Stimulated activated memory B cell treated with anti-CD40 and anti-IgM and Interleukin-4, amounts not matched to agents 10 μg/mL and 1 μg/mL and 100 μg/mL, for 72 hours (primary cell): ENCODE measurements around the gene WIPF3.
"Not testable (repeated sequence)": the region's sequence is repeated elsewhere in the genome, so short reads cannot be mapped to it uniquely, and the experiment has no call there.

Experiments used
- ATAC-seq: fragments of 150-1000 bp; cut with Tn5 transposase; 2 replicates; pipeline ENCODE4 v1.10.0; 2021
- H3K27ac Mint-ChIP-seq: one replicate; pipeline ENCODE4 v1.8.0; 2022; ENCODE audit warnings: mild to moderate bottlenecking, mixed read lengths
- H3K27me3 Mint-ChIP-seq: one replicate; pipeline ENCODE4 v1.8.0; 2022; ENCODE audit warnings: mixed read lengths
- H3K36me3 Mint-ChIP-seq: one replicate; pipeline ENCODE4 v1.8.0; 2022; ENCODE audit warnings: mixed read lengths
- H3K4me1 Mint-ChIP-seq: one replicate; pipeline ENCODE4 v1.8.0; 2022; ENCODE audit warnings: mixed read lengths
- H3K4me3 Mint-ChIP-seq: one replicate; pipeline ENCODE4 v1.8.0; 2022; ENCODE audit warnings: mild to moderate bottlenecking, moderate library complexity, mixed read lengths
- H3K9me3 Mint-ChIP-seq: one replicate; pipeline ENCODE4 v1.8.0; 2022; ENCODE audit warnings: mixed read lengths

The WIPF3 gene

GRCh38 chr7:29877196-29877595, 70.9 kb downstream of the WIPF3 start:
- peaks cover 8% of the 10 kb centered on the region for H3K27me3 Mint-ChIP-seq
- peaks cover 6% of the 10 kb centered on the region for H3K4me1 Mint-ChIP-seq
- no peak overlapping the region for H3K4me3 Mint-ChIP-seq
- H3K27ac Mint-ChIP-seq: no peak overlapping the region
- no peaks in the 10 kb centered on the region for H3K36me3 Mint-ChIP-seq
- no peak for ATAC-seq
- H3K9me3 Mint-ChIP-seq: no peaks in the 10 kb centered on the region

GRCh38 chr7:29878081-29878688, 71.9 kb downstream of the WIPF3 start:
- no peak for ATAC-seq

GRCh38 chr7:29879609-29880008, 73.3 kb downstream of the WIPF3 start:
- peaks cover 6% of the 10 kb centered on the region for H3K4me1 Mint-ChIP-seq
- H3K4me3 Mint-ChIP-seq: no peak overlapping the region
- H3K27me3 Mint-ChIP-seq: peaks cover 24% of the 10 kb centered on the region
- no peak overlapping the region for H3K27ac Mint-ChIP-seq
- no peaks in the 10 kb centered on the region for H3K36me3 Mint-ChIP-seq
- no peaks in the 10 kb centered on the region for H3K9me3 Mint-ChIP-seq
- no peak for ATAC-seq

More at GRCh38 chr7:29878081-29878688, 71.9 kb downstream of the WIPF3 start:
- Mint-ChIP-seq H3K27me3 (peaks cover 15% of the 10 kb centered on the region), H3K4me3 (no peak overlapping the region), H3K9me3 (no peaks in the 10 kb centered on the region), H3K4me1 (peaks cover 6% of the 10 kb centered on the region), H3K27ac (no peak overlapping the region), H3K36me3 (no peaks in the 10 kb centered on the region)

- Mint-ChIP-seq H3K9me3 (no peaks in the 10 kb centered on the region), H3K27ac (no peak overlapping the region), H3K36me3 (no peaks in the 10 kb centered on the region), H3K4me1 (peaks cover 6% of the 10 kb centered on the region), H3K4me3 (no peak overlapping the region), H3K27me3 (peaks cover 25% of the 10 kb centered on the region)
- ATAC-seq: no peak
These were observed 75.4 kb downstream of the WIPF3 start for GRCh38 chr7:29881724-29882123.

GRCh38 chr7:29882481-29882880, 76.2 kb downstream of the WIPF3 start:
- H3K27ac Mint-ChIP-seq: no peak overlapping the region
- H3K36me3 Mint-ChIP-seq: no peaks in the 10 kb centered on the region
- no peaks in the 10 kb centered on the region for H3K9me3 Mint-ChIP-seq
- ATAC-seq: no peak
- H3K4me1 Mint-ChIP-seq: peaks cover 6% of the 10 kb centered on the region
- no peak overlapping the region for H3K4me3 Mint-ChIP-seq
- H3K27me3 Mint-ChIP-seq: peaks cover 25% of the 10 kb centered on the region

- Mint-ChIP-seq H3K4me1 (no peaks in the 10 kb centered on the region), H3K36me3 (no peaks in the 10 kb centered on the region), H3K9me3 (no peaks in the 10 kb centered on the region), H3K27ac (no peak overlapping the region), H3K4me3 (peak overlapping the region; percentile 40), H3K27me3 (peaks cover 25% of the 10 kb centered on the region)
- peak; percentile 21 for ATAC-seq
These were observed 77.4 kb downstream of the WIPF3 start for GRCh38 chr7:29883462-29884398.

- H3K36me3 Mint-ChIP-seq: no peaks in the 10 kb centered on the region
- peak overlapping the region; percentile 21 for H3K4me3 Mint-ChIP-seq
- H3K4me1 Mint-ChIP-seq: no peaks in the 10 kb centered on the region
- ATAC-seq: no peak
- no peaks in the 10 kb centered on the region for H3K9me3 Mint-ChIP-seq
- peaks cover 25% of the 10 kb centered on the region for H3K27me3 Mint-ChIP-seq
- no peak overlapping the region for H3K27ac Mint-ChIP-seq
These were observed 78.3 kb downstream of the WIPF3 start for GRCh38 chr7:29884399-29885272.

GRCh38 chr7:29885626-29886025, 79.3 kb downstream of the WIPF3 start:
- no peak for ATAC-seq
- H3K27me3 Mint-ChIP-seq: peaks cover 34% of the 10 kb centered on the region
- H3K9me3 Mint-ChIP-seq: no peaks in the 10 kb centered on the region
- H3K4me1 Mint-ChIP-seq: no peaks in the 10 kb centered on the region
- no peaks in the 10 kb centered on the region for H3K36me3 Mint-ChIP-seq
- H3K4me3 Mint-ChIP-seq: no peak overlapping the region
- no peak overlapping the region for H3K27ac Mint-ChIP-seq

- Mint-ChIP-seq H3K27me3 (peaks cover 34% of the 10 kb centered on the region), H3K4me1 (no peaks in the 10 kb centered on the region), H3K36me3 (no peaks in the 10 kb centered on the region), H3K9me3 (no peaks in the 10 kb centered on the region), H3K4me3 (no peak overlapping the region), H3K27ac (no peak overlapping the region)
- ATAC-seq: no peak
These were observed 80.5 kb downstream of the WIPF3 start for GRCh38 chr7:29886827-29887226.

- Mint-ChIP-seq H3K27me3 (peaks cover 29% of the 10 kb centered on the region), H3K9me3 (no peaks in the 10 kb centered on the region), H3K36me3 (no peaks in the 10 kb centered on the region), H3K27ac (no peak overlapping the region), H3K4me1 (no peaks in the 10 kb centered on the region), H3K4me3 (no peak overlapping the region)
- no peak for ATAC-seq
These were observed 81.7 kb downstream of the WIPF3 start for GRCh38 chr7:29888006-29888405.

GRCh38 chr7:29889288-29889687, 83.0 kb downstream of the WIPF3 start:
- no peak overlapping the region for H3K27ac Mint-ChIP-seq
- no peak for ATAC-seq
- H3K4me3 Mint-ChIP-seq: no peak overlapping the region
- H3K9me3 Mint-ChIP-seq: no peaks in the 10 kb centered on the region
- no peaks in the 10 kb centered on the region for H3K36me3 Mint-ChIP-seq
- H3K27me3 Mint-ChIP-seq: peaks cover 22% of the 10 kb centered on the region
- no peaks in the 10 kb centered on the region for H3K4me1 Mint-ChIP-seq

- H3K4me3 Mint-ChIP-seq: no peak overlapping the region
- H3K27me3 Mint-ChIP-seq: peaks cover 12% of the 10 kb centered on the region
- H3K9me3 Mint-ChIP-seq: no peaks in the 10 kb centered on the region
- no peaks in the 10 kb centered on the region for H3K36me3 Mint-ChIP-seq
- no peaks in the 10 kb centered on the region for H3K4me1 Mint-ChIP-seq
- no peak for ATAC-seq
- H3K27ac Mint-ChIP-seq: no peak overlapping the region
These were observed 83.9 kb downstream of the WIPF3 start for GRCh38 chr7:29890251-29890650.

GRCh38 chr7:29890786-29891185, 84.5 kb downstream of the WIPF3 start:
- H3K27me3 Mint-ChIP-seq, H3K36me3 Mint-ChIP-seq, ATAC-seq, H3K27ac Mint-ChIP-seq, H3K4me1 Mint-ChIP-seq, H3K9me3 Mint-ChIP-seq, H3K4me3 Mint-ChIP-seq: not testable (repeated sequence)

GRCh38 chr7:29891766-29892165, 85.5 kb downstream of the WIPF3 start:
- no peak for ATAC-seq
- peaks cover under 1% of the 10 kb centered on the region for H3K9me3 Mint-ChIP-seq
- H3K36me3 Mint-ChIP-seq: no peaks in the 10 kb centered on the region
- H3K27ac Mint-ChIP-seq: no peak overlapping the region
- H3K27me3 Mint-ChIP-seq: peaks cover 9% of the 10 kb centered on the region
- no peak overlapping the region for H3K4me3 Mint-ChIP-seq
- no peaks in the 10 kb centered on the region for H3K4me1 Mint-ChIP-seq

- Mint-ChIP-seq H3K4me1 (no peaks in the 10 kb centered on the region), H3K27me3 (peaks cover 9% of the 10 kb centered on the region), H3K27ac (no peak overlapping the region), H3K9me3 (peaks cover 3% of the 10 kb centered on the region), H3K36me3 (no peaks in the 10 kb centered on the region), H3K4me3 (no peak overlapping the region)
- no peak for ATAC-seq
These were observed 85.9 kb downstream of the WIPF3 start for GRCh38 chr7:29892231-29892630.
